Measurements from ENCODE around the gene HPS4.

DNA sequence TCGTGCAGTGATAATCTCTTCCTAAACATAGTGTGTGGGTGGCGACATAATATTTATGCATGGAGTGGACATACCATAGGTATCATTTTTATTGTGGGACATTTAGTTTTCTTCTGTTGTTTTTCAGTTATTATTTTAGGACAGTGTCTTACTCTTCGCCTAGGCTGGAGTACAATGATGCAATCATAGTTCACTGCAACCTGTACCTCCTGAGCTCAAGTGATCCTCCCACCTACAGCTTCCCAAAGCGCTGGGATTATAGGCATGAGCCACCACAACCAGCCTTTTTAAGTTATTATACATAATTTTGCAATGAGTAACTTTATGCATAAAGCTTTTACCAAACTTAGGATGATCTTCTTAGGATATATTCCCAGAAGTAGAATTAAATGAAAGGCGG, 2.8 kb upstream of the HPS4 start:
- TF ChIP-seq EZH2phosphoT487 (IDR thresholded peaks at IDR 0.05; ENCODE audit: borderline replicate concordance, low read length) = no peak
- TF ChIP-seq, protein P1, sequence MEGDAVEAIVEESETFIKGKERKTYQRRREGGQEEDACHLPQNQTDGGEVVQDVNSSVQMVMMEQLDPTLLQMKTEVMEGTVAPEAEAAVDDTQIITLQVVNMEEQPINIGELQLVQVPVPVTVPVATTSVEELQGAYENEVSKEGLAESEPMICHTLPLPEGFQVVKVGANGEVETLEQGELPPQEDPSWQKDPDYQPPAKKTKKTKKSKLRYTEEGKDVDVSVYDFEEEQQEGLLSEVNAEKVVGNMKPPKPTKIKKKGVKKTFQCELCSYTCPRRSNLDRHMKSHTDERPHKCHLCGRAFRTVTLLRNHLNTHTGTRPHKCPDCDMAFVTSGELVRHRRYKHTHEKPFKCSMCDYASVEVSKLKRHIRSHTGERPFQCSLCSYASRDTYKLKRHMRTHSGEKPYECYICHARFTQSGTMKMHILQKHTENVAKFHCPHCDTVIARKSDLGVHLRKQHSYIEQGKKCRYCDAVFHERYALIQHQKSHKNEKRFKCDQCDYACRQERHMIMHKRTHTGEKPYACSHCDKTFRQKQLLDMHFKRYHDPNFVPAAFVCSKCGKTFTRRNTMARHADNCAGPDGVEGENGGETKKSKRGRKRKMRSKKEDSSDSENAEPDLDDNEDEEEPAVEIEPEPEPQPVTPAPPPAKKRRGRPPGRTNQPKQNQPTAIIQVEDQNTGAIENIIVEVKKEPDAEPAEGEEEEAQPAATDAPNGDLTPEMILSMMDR (IDR thresholded peaks at IDR 0.05; ENCODE audit: low read depth, low read length, poor library complexity, severe bottlenecking) = no peak
